Gastrocnemius medialis (tissue), 4 donors: Measurements from ENCODE around the gene C13orf46.

Source experiments
- CTCF ChIP-seq, 5 experiments: fragments of 450-650 bp in 3 of 5; fragments of 200-600 bp in 2 of 5; sonication (generic) in 2 of 5; IDR thresholded peaks in 4 of 5; conservative IDR thresholded peaks in 1 of 5; 1 replicate in 4 of 5; 2 replicates in 1 of 5; pipeline ENCODE4 v1.5.1; 2016 to 2019; ENCODE audit warnings: antibody characterized with exemption in 5 of 5, mild to moderate bottlenecking in 3 of 5, moderate library complexity in 3 of 5
- POLR2A ChIP-seq, 2 donors: fragments of 450-650 bp; IDR thresholded peaks; one replicate each; pipeline ENCODE4 v1.6.1; 2017; ENCODE audit warnings: antibody characterized with exemption in 2 of 2, mild to moderate bottlenecking in 2 of 2, moderate library complexity in 2 of 2

GRCh38 chr13:113978741-113979481, 5.0 kb upstream of the C13orf46 start:
- TF ChIP-seq CTCF (IDR thresholded peaks at IDR 0.05 in 4 of 5, conservative IDR thresholded peaks at IDR 0.05 in 1 of 5) = no peak
- TF ChIP-seq POLR2A (IDR thresholded peaks at IDR 0.05) = no peak
